HCT116 (cell line): ENCODE data around the gene VSIG4. TPM values are rescaled to one million over a fixed set of nuclear protein-coding genes. Genes with fewer than 3 reads are reported as not detected.
"Not testable (repeated sequence)": the region's sequence is repeated elsewhere in the genome, so short reads cannot be mapped to it uniquely, and the experiment has no call there.

Experiments used
- ATAC-seq: fragments of 200-7000 bp; cut with Tn5 transposase; 2 replicates; pipeline ENCODE4 v1.9.1; 2020; ENCODE audit warnings: mild to moderate bottlenecking, moderate library complexity
- BruUV-seq: library from RNA; stranded (reverse); fragments of 400-500 nt; replicated peaks from 2 replicates; lab custom pipeline; 2021; lab: Mats Ljungman, UMichigan
- CTCF ChIA-PET: fragments of 300-600 bp; sonication (Branson Sonifier 250); formaldehyde crosslinking; loops from one replicate; lab custom pipeline; 2021; ENCODE audit warnings: antibody characterized with exemption; lab: Charles Lee
- POLR2A ChIA-PET: fragments of 300-600, 350-600 bp; sonication (Branson Sonifier 250); formaldehyde crosslinking; loops from one replicate; lab custom pipeline; 2021; ENCODE audit warnings: antibody characterized with exemption; lab: Charles Lee
- RAD21 ChIA-PET, 2 experiments: fragments of 300-600 bp; sonication (Branson Sonifier 250); formaldehyde crosslinking; loops; one replicate each; lab custom pipeline; 2023; ENCODE audit warnings: low total read pairs in 2 of 2; ENCODE audit not compliant: uncharacterized antibody in 2 of 2, unreplicated experiment in 2 of 2, low non-redundant PET in 1 of 2; lab: Charles Lee
- DNase-seq: peaks from one replicate; pipeline ENCODE4 v3.0.0-alpha.2; 2010; ENCODE audit warnings: low read depth, low spot score
- H2AFZ ChIP-seq: fragments of 200-600 bp; shearing (Covaris generic), sonication (generic); 2 replicates; pipeline ENCODE4 v1.6.1; 2017; ENCODE audit warnings: low read depth, mixed run types, mixed read lengths, antibody characterized with exemption, low read length; ENCODE audit not compliant: poor library complexity, severe bottlenecking
- H3K27ac ChIP-seq: 2 replicates; pipeline ENCODE4 v1.5.1; 2012; ENCODE audit warnings: low read depth, low read length
- H3K27me3 ChIP-seq: fragments of 200-600 bp; sonication (generic); 2 replicates; pipeline ENCODE4 v1.6.1; 2016; ENCODE audit warnings: mixed run types, low read length, mixed read lengths; ENCODE audit not compliant: insufficient read depth
- H3K36me3 ChIP-seq, 2 experiments: fragments of 200-500 bp in 1 of 2; fragments of 200-600 bp in 1 of 2; sonication (Bioruptor generic) in 1 of 2; sonication (generic) in 1 of 2; 2 replicates each; pipeline versions ENCODE4 v1.5.1 to v1.6.1; 2014 to 2016; ENCODE audit warnings: low read length in 2 of 2, inconsistent platforms in 1 of 2, mixed read lengths in 1 of 2, mixed run types in 1 of 2; ENCODE audit not compliant: insufficient read depth in 2 of 2, control insufficient read depth in 1 of 2
- H3K4me1 ChIP-seq, 2 experiments: fragments of 200-600 bp in 1 of 2; sonication (generic) in 1 of 2; 2 replicates each; pipeline versions ENCODE4 v1.5.1 to v1.6.1; 2012 to 2017; ENCODE audit warnings: low read length in 2 of 2, inconsistent platforms in 1 of 2, mild to moderate bottlenecking in 1 of 2, mixed read lengths in 1 of 2, mixed run types in 1 of 2, moderate library complexity in 1 of 2; ENCODE audit not compliant: insufficient read depth in 2 of 2, control insufficient read depth in 1 of 2
- H3K4me2 ChIP-seq: fragments of 200-600 bp; sonication (generic); 2 replicates; pipeline ENCODE4 v1.6.1; 2017; ENCODE audit warnings: mixed run types, low read length, mixed read lengths
- H3K4me3 ChIP-seq, 2 experiments: fragments of 200-600 bp in 1 of 2; sonication (generic) in 1 of 2; replicated peaks in 1 of 2; 2 replicates each; pipeline ENCODE4 v1.5.1; 2011 to 2016; ENCODE audit warnings: low read length in 2 of 2, control low read depth in 1 of 2, low read depth in 1 of 2, mild to moderate bottlenecking in 1 of 2, mixed read lengths in 1 of 2, mixed run types in 1 of 2
- H3K79me2 ChIP-seq: fragments of 200-600 bp; sonication (generic); 2 replicates; pipeline ENCODE4 v1.6.1; 2017; ENCODE audit warnings: mild to moderate bottlenecking, mixed run types, low read length, moderate library complexity, mixed read lengths; ENCODE audit not compliant: insufficient read depth
- H3K9ac ChIP-seq: fragments of 200-600 bp; sonication (generic); 2 replicates; pipeline ENCODE4 v1.6.1; 2016; ENCODE audit warnings: low read length, mixed read lengths
- H3K9me2 ChIP-seq: fragments of 200-600 bp; sonication (generic), shearing (Covaris generic); 2 replicates; pipeline ENCODE4 v1.6.1; 2017; ENCODE audit warnings: mixed run types, mild to moderate bottlenecking, moderate library complexity; ENCODE audit not compliant: insufficient read depth
- H3K9me3 ChIP-seq, 2 experiments: fragments of 200-500 bp in 1 of 2; fragments of 200-600 bp in 1 of 2; sonication (Bioruptor generic) in 1 of 2; sonication (generic) in 1 of 2; 2 replicates each; pipeline ENCODE4 v1.6.1; 2014 to 2017; ENCODE audit warnings: low read length in 2 of 2, mixed read lengths in 2 of 2, inconsistent platforms in 1 of 2, low read depth in 1 of 2, mild to moderate bottlenecking in 1 of 2, mixed run types in 1 of 2, moderate library complexity in 1 of 2; ENCODE audit not compliant: control insufficient read depth in 1 of 2, insufficient read depth in 1 of 2
- H4K20me1 ChIP-seq: fragments of 200-600 bp; sonication (generic), shearing (Covaris generic); 2 replicates; pipeline ENCODE4 v1.6.1; 2017; ENCODE audit warnings: mixed run types, mild to moderate bottlenecking, moderate library complexity; ENCODE audit not compliant: insufficient read depth
- ATF3 ChIP-seq: IDR thresholded peaks from 2 replicates; pipeline ENCODE4 v1.6.1; 2012
- CEBPB ChIP-seq: IDR thresholded peaks from 2 replicates; pipeline ENCODE4 v1.6.1; 2012; ENCODE audit warnings: low read depth
- CTCF ChIP-seq, 3 experiments: fragments of 200-600 bp in 1 of 3; sonication (generic) in 1 of 3; IDR thresholded peaks in 2 of 3; conservative IDR thresholded peaks in 1 of 3; 2 replicates each; pipeline ENCODE4 v1.5.1; 2012 to 2017; ENCODE audit warnings: low read depth in 2 of 3, low read length in 2 of 3, antibody characterized with exemption in 1 of 3, borderline replicate concordance in 1 of 3, control low read depth in 1 of 3, mild to moderate bottlenecking in 1 of 3, mixed read lengths in 1 of 3, mixed run types in 1 of 3, moderate library complexity in 1 of 3; ENCODE audit not compliant: insufficient read depth in 1 of 3
- EGR1 ChIP-seq: IDR thresholded peaks from 2 replicates; pipeline ENCODE4 v1.6.1; 2012; ENCODE audit warnings: low read depth
- ELF1 ChIP-seq: IDR thresholded peaks from 2 replicates; pipeline ENCODE4 v1.6.1; 2012; ENCODE audit warnings: low read depth, borderline replicate concordance
- EZH2phosphoT487 ChIP-seq: fragments of 200-600 bp; IDR thresholded peaks from 2 replicates; pipeline ENCODE4 v1.6.1; 2018; ENCODE audit warnings: antibody characterized with exemption, borderline replicate concordance
- MAX ChIP-seq: IDR thresholded peaks from 2 replicates; pipeline ENCODE4 v1.6.1; 2012
- POLR2A ChIP-seq: IDR thresholded peaks from 2 replicates; pipeline ENCODE4 v1.7.0; 2011; ENCODE audit warnings: borderline replicate concordance; ENCODE audit not compliant: insufficient read depth, insufficient read length; ENCODE audit errors: extremely low read depth
- SIN3A ChIP-seq: IDR thresholded peaks from 2 replicates; pipeline ENCODE4 v1.6.1; 2012; ENCODE audit warnings: low read depth
- YY1 ChIP-seq: IDR thresholded peaks from 2 replicates; pipeline ENCODE4 v1.6.1; 2011; ENCODE audit warnings: low read length, low read depth, moderate library complexity, mild to moderate bottlenecking; ENCODE audit not compliant: insufficient replicate concordance; ENCODE audit errors: extremely low read depth
- ZBTB33 ChIP-seq: IDR thresholded peaks from 2 replicates; pipeline ENCODE4 v1.6.1; 2011; ENCODE audit warnings: mild to moderate bottlenecking, low read length, moderate library complexity; ENCODE audit not compliant: insufficient replicate concordance; ENCODE audit errors: extremely low read depth
- intact Hi-C: fragments of 100-400 bp; cut with micrococcal nuclease; formaldehyde crosslinking; loops from 2 replicates; pipeline ENCODE4 v1.10.0; 2022
- total RNA-seq: library from RNA; stranded (reverse); gene quantifications from one replicate; pipeline ENCODE4 v1.2.1, GENCODE V29; 2021; ENCODE audit not compliant: unreplicated experiment

VSIG4 gene
- total RNA-seq, 1 experiment from 2014 or later = 0.59 TPM

- H3K27me3 ChIP-seq, intact Hi-C loops, H3K27ac ChIP-seq, POLR2A ChIA-PET, H3K79me2 ChIP-seq, H3K9ac ChIP-seq, H3K4me2 ChIP-seq, H3K4me3 ChIP-seq, H3K9me2 ChIP-seq, H3K9me3 ChIP-seq, DNase-seq, RAD21 ChIA-PET, BruUV-seq, H4K20me1 ChIP-seq, H2AFZ ChIP-seq, H3K36me3 ChIP-seq, ATAC-seq, CTCF ChIA-PET, H3K4me1 ChIP-seq: not testable (repeated sequence)
Observed at GRCh38 chrX:66057019-66057418, 17.1 kb upstream of the VSIG4 start.

GRCh38 chrX:66054978-66055377 lies 15.1 kb upstream of the VSIG4 start:
- no peaks in the 10 kb centered on the region for H3K9me2 ChIP-seq
- H4K20me1 ChIP-seq = no peaks in the 10 kb centered on the region
- H3K27ac ChIP-seq = no peak overlapping the region
- ChIA-PET RAD21 (no interaction called here), POLR2A (no interaction called here), CTCF (no interaction called here)
- no TSS peak for BruUV-seq
- H3K9me3 ChIP-seq = no peaks in the 10 kb centered on the region
- H3K4me3 ChIP-seq = no peak overlapping the region
- intact Hi-C loops = no loop called here
- DNase-seq (no peak), ATAC-seq (no peak)
- no peak overlapping the region for H2AFZ ChIP-seq
- no peak for TF ChIP-seq ZBTB33
- no peak for TF ChIP-seq EZH2phosphoT487
- no peak for TF ChIP-seq MAX
- no peak for TF ChIP-seq POLR2A
- no peak for TF ChIP-seq EGR1
- TF ChIP-seq CTCF (IDR thresholded peaks at IDR 0.05 in 2 of 3, conservative IDR thresholded peaks at IDR 0.05 in 1 of 3; ENCODE audit: borderline replicate concordance in 1 of 3, insufficient read depth in 1 of 3, low read depth in 2 of 3, low read length in 2 of 3) = no peak
- no peak for TF ChIP-seq CEBPB
- TF ChIP-seq ELF1 = no peak
- no peak for TF ChIP-seq YY1
- no peak for TF ChIP-seq ATF3
- TF ChIP-seq SIN3A = no peak
- H3K9ac ChIP-seq = no peak overlapping the region
- H3K4me1 ChIP-seq = no peaks in the 10 kb centered on the region
- no peak overlapping the region for H3K4me2 ChIP-seq
- no peaks in the 10 kb centered on the region for H3K79me2 ChIP-seq
- no peaks in the 10 kb centered on the region for H3K27me3 ChIP-seq
- no peaks in the 10 kb centered on the region for H3K36me3 ChIP-seq
